GM18498 (cell line): ENCODE results near the gene UNC119B.

Experiments used
- ATAC-seq: cut with Tn5 transposase; IDR thresholded peaks from one replicate; pipeline ENCODE4 v1.9.1; 2021; ENCODE audit warnings: mild to moderate bottlenecking, moderate library complexity; ENCODE audit not compliant: unreplicated experiment

Gene UNC119B

DNA sequence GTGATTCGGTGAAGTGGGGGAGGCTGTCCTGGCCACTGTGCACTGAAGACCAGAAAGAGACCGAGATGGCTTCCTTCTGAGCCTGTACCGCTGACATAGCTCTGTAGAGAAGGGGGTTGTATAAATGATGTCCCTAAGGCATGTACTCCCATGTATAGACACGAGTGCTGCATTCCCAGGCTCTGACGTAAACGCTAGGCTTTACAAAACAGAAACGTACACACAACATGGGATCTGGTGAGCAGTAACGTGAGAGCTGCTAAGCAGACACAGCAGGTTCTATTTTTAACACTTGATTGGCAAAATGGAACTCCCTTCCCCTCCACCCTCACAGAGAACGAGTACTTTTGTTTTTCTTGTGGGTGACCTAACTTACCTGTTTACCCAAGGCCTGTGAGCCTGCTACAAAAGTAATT lies 51.3 kb downstream of the UNC119B start:
- ATAC-seq, result no peak

DNA sequence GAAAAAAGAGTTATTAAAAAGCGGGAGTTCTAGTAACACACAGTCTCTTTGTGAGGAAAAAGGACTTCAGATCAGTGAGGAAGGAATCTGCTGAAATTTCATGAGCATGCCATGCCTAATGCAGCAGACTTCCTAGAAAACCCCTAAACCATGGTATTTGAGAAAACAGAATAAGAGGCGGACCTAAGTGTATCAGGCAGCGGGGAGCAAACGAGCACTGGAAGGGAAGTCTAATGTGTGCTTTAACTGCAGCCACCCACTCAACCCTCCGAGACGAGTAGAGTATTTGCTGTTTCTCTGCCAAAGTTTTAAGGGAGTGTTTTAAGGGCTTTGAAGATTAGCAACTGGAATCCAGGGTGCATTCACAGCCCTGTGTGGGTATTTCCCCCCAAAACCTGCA lies 51.8 kb downstream of the UNC119B start:
- ATAC-seq, result no peak

DNA sequence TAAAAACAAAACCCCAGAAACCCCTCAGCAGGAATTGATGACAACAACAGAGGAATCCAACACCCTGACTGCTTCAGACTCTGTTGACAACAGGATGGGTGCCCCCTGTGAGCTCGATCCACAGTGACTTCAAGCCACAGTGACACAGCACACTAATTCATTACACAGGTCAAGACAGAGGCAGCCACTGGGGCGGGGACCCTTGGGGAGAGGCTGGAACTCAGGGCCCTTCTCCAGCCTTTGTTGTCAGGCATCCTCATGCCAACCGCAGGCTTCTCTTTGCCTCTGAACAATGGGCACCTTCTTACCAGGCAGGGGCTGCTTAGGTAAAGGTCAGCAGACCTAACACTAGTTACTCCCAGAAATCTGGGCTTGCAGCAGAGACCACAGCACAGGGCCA lies 53.0 kb downstream of the UNC119B start:
- ATAC-seq, result no peak

DNA sequence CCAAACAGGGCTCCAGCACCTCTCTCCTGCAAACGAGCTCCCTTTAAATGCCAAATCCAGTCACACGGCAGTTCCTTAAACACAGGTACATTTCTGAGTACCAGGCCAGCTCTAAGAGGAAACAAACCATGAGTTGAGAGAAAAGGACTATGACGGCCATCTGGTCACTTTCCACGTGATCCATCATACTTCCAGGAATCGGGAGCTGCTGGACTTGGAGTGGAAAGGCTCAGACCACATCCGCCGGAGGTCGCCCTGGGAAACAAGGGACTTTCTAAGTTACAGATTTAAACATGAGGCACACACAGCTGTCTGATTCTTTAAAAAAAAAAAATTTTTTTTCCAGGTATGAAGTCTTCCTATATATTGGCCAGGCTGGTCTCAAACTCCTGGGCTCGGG lies 54.6 kb downstream of the UNC119B start:
- ATAC-seq, result no peak

DNA sequence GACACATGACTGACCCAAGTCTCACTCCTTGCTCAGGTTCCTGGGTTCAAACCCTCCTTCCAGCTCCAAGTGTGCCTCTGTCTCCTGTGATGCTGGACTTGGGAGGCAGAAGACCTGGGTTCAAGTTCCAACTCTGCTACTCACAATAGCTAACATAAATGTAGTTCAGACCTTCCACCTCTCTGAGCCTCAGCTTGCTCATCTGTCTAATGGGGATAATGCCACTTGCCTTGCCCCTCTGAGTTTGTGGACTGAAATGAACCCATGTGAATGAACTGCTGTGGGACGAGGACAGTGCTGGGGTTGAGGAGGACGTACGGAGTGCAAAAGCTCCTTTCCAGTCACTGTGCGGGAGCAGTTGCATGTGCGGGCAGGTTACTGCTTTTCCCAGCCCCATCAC lies 56.3 kb downstream of the UNC119B start:
- ATAC-seq, result no peak

DNA sequence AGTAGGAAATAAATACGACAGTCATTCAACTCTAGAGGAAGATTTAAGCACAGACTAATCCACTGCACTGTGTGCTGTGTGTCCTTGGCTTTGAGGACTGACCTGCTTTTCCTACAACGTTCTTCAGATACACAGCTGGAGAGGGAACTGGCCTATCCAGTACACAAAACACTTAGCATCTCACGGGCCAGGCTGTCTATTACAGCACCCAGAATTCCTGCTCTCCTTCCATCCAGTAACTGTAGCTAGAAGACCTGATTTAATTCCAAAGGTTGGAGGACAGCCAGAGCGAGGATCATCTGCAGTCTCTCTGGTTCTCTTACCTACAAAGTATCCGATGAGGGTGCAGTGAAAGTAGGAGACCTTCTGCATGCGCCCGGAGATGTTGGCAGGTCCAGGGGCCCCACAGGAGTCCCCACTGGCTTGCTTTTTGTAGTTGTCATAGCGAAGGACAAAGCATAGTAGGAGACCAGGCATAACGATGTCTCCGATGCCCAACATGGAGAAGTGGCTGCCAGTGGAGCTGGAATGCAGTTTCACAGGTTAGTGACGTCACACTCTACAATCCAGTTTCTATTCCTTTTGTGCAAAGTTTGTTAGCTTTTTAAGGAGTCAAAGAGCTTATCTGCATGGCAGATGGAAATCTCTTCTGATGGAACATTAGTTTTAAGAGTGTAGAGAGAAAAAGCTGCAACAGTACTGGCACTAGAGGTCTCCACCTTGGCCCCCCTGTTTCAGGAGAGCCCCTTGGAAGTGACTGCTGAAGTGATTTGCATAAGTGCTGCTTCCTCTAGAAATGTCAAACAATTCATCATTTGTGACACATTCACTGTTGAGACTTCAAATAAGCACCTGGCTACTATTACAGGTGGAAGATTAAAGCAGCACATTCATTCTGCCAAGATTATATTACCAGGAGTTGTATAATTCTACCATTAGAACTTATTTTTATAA lies 57.1 kb downstream of the UNC119B start:
- ATAC-seq, result no peak

DNA sequence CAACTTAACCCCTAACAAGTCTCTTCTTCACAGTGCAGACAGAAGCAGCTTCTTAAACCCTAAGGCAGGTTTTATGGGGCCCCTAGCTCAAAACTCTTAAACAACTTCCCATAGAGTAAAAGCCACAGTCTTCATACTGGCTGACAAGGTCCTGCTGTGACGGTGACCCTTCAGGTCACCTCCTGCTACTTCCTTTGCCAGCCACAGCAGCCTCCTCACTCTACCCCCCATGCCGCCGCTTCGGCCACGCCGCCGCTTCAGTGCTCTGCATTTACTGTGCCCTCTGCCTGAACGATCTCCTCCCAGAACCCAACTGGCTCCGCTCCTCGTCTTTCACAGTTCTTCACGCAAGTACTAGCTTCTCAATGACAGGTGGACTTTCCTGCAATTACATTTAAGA lies 60.8 kb downstream of the UNC119B start:
- ATAC-seq, result no peak
